Nephron progenitor cell (in vitro differentiated cells): ENCODE data around the gene LAMB2.

Source experiments
- DNase-seq: peaks from one replicate; pipeline ENCODE4 v3.0.0; 2021
- H3K27ac Mint-ChIP-seq: 2 replicates; pipeline ENCODE4 v1.8.0; 2021; ENCODE audit warnings: mild to moderate bottlenecking, moderate library complexity, mixed read lengths
- H3K27me3 Mint-ChIP-seq: 2 replicates; pipeline ENCODE4 v1.8.0; 2021; ENCODE audit warnings: mild to moderate bottlenecking, low read depth, mixed read lengths; ENCODE audit not compliant: poor library complexity
- H3K36me3 Mint-ChIP-seq: 2 replicates; pipeline ENCODE4 v1.8.0; 2021; ENCODE audit warnings: low read depth, mixed read lengths
- H3K4me1 Mint-ChIP-seq: 2 replicates; pipeline ENCODE4 v1.8.0; 2021; ENCODE audit warnings: mixed read lengths
- H3K4me3 Mint-ChIP-seq: 2 replicates; pipeline ENCODE4 v1.8.0; 2021; ENCODE audit warnings: mild to moderate bottlenecking, moderate library complexity, mixed read lengths
- H3K9me3 Mint-ChIP-seq: 2 replicates; pipeline ENCODE4 v1.8.0; 2021; ENCODE audit warnings: mild to moderate bottlenecking, moderate library complexity, mixed read lengths
- TF ChIP-seq, protein P1 (sequence below): fragments of 200-600 bp; sonication (generic); IDR thresholded peaks from 2 replicates; pipeline ENCODE4 v1.5.0; 2021; ENCODE audit warnings: antibody characterized with exemption

The LAMB2 gene

DNA sequence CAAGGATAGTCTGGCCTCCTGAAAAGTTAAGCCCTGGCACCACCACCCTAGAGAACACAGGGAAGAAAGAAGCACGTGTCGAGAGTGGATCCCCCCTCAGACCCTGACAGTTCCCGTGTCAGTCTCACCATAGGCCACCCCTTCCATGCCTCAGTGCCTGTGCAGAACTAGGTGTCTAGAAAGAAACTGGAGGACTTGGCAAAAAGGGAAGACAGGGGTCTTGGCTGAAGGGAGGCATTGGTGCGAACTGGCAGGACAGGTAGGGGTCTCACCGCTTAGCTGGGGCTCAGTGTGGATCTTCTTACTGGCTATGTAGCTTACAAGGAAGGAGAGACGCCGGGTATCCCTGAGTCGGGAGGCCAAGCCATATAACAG, 28.8 kb downstream of the LAMB2 start:
- H3K27me3 Mint-ChIP-seq: no peaks in the 10 kb centered on the region
- peak overlapping the region; percentile 96 for H3K4me3 Mint-ChIP-seq
- peaks cover 37% of the 10 kb centered on the region for H3K36me3 Mint-ChIP-seq
- H3K4me1 Mint-ChIP-seq: peaks cover 30% of the 10 kb centered on the region
- no peak for DNase-seq
- no peaks in the 10 kb centered on the region for H3K9me3 Mint-ChIP-seq
- TF ChIP-seq, protein P1, sequence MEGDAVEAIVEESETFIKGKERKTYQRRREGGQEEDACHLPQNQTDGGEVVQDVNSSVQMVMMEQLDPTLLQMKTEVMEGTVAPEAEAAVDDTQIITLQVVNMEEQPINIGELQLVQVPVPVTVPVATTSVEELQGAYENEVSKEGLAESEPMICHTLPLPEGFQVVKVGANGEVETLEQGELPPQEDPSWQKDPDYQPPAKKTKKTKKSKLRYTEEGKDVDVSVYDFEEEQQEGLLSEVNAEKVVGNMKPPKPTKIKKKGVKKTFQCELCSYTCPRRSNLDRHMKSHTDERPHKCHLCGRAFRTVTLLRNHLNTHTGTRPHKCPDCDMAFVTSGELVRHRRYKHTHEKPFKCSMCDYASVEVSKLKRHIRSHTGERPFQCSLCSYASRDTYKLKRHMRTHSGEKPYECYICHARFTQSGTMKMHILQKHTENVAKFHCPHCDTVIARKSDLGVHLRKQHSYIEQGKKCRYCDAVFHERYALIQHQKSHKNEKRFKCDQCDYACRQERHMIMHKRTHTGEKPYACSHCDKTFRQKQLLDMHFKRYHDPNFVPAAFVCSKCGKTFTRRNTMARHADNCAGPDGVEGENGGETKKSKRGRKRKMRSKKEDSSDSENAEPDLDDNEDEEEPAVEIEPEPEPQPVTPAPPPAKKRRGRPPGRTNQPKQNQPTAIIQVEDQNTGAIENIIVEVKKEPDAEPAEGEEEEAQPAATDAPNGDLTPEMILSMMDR: no peak
- H3K27ac Mint-ChIP-seq: peak overlapping the region; percentile 100

DNA sequence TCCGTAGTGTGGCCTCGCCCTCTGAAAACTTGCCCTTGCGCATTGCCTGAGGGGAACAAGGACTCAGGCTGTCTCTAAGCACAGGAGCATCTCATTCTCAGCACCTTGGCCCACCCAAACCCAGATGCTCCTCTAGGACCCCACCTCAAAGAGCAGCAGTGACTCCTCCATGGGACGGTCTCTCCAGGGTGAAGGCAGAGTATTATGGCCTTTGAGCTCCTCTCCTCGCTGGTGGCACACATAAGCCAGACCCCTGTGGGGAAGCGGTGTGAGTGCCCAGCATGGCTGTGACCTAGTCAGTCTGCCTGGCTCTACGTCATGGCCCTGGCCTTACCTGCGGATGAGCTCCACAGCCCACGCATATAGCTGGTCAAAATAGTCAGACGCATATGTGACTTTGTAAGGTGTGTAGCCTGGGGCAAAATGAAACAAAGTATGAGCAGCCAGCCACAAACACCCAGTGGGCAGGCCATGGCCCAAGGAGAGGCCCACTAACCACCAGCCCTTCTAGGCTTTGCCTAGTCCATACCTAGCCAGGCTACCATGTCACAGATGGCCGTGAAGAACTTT, 32.7 kb downstream of the LAMB2 start:
- Mint-ChIP-seq H3K4me1 (peaks cover 21% of the 10 kb centered on the region), H3K9me3 (no peaks in the 10 kb centered on the region), H3K27ac (no peak overlapping the region), H3K4me3 (no peak overlapping the region), H3K36me3 (peaks cover 47% of the 10 kb centered on the region), H3K27me3 (no peaks in the 10 kb centered on the region)
- TF ChIP-seq, protein P1: no peak
- no peak for DNase-seq

DNA sequence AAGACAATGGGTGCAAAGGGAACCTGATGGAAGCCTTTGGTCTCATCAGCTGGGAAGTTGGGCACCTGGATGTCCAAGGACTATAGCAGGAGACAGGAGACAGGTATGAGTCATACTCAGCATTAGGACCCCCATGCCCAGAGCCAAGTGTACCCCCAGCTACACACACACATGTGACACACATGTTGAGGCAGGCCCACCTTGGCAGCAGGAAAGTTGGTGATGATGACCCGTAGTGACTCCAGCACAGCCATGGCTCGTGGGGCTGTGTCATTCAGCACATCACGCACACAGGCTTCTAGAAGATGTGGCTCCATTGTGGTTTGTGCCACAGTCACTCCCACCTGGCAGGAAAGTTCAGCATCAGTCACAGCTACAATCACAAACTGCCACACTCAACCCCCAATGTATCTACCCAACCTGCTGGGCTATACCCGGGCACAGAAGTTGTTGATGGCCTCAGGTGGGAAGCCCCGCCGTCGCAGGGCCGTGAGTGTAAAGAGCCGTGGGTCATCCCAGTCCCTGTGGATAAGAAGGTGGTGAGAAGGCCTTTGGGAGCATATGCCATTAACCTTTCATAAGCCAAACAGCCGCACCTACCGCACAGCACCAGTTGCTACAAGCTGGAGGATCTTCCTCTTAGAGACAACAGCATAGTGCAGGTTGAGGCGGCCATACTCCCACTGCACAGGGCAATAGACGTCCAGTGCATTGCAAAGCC, 33.8 kb downstream of the LAMB2 start:
- Mint-ChIP-seq H3K27ac (no peak overlapping the region), H3K27me3 (peaks cover 4% of the 10 kb centered on the region), H3K4me3 (no peak overlapping the region), H3K36me3 (peaks cover 47% of the 10 kb centered on the region), H3K4me1 (peaks cover 15% of the 10 kb centered on the region), H3K9me3 (no peaks in the 10 kb centered on the region)
- no peak for DNase-seq
- TF ChIP-seq, protein P1: no peak

DNA sequence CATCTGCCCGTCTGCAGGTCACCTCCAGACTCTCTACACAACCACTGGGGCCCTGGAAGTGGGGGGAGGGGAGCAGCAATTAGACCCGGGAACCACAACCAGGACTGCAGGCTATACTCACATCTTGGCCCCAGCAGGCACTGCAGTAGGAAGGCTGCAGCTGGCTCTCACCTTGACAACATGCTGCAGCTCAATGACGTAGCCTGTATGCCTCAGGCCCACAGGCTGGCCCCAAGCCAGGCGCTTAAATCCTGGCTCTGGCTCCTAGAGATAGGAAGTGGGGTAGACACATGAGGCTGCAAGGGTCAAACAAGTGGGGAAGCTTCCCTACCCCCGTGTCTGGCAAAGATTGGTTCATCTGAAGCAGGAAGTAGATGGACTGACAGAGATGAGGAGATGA, 34.4 kb downstream of the LAMB2 start:
- TF ChIP-seq, protein P1: no peak
- Mint-ChIP-seq H3K36me3 (peaks cover 46% of the 10 kb centered on the region), H3K27me3 (peaks cover 4% of the 10 kb centered on the region), H3K27ac (no peak overlapping the region), H3K4me1 (peaks cover 9% of the 10 kb centered on the region), H3K4me3 (no peak overlapping the region), H3K9me3 (no peaks in the 10 kb centered on the region)
- no peak for DNase-seq

DNA sequence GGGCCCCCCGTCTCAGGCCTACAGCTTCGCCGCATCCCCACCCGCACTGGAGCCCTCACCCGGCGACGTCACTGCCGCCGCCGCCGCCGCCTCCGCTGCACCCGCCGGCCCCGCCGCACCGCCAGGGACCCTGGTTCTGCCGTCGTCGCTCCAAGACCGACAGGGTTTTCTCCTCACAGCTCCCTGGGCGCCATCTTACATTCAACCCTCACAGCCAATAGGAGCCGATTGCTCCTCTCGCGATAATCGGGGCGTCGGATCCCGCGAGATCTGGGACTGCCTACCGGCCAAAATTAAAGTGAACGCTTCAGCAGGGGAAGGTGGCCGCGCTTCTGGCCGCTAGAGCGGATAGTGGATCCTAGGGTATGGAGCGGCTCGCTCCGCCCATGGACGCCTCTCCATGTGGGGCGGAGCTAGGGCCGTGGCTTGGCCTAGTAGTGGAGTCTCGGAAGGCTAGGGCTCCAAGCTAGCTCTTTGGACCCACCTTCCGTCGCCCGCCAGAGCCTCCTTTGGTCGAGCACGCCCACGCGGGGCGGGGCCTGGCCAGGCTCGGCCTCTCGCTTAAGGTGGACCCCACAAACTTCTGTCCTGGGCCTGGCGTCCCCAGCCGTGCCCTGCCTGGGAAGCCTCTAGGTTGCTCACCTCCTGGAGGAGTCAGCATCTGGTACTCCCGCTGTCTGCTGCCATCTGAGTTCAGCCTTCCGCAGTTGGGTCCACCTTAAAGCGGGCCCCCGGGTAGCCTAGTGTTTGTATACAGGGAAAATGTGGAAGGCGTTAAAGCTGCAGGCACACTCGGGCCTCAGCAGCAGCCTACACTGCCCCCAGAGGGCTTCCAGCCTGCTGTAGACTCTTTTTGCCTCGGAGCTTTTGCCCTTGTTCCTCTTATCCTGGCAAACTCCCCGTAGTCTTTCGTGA, 38.7 kb downstream of the LAMB2 start, which contains the start of gene QRICH1:
Gene QRICH1, minus strand, starts transcription at position 219 of the 915 bp plus-strand sequence. CDS start 17,054 bp downstream, outside the sequence.
- peak; percentile 96 for DNase-seq
- Mint-ChIP-seq H3K27me3 (peaks cover 4% of the 10 kb centered on the region), H3K4me3 (peak within 1 kb of the TSS; percentile 92), H3K36me3 (peaks cover 38% of the 10 kb centered on the region), H3K4me1 (peaks cover 37% of the 10 kb centered on the region), H3K27ac (peak within 1 kb of the TSS; percentile 99), H3K9me3 (no peaks in the 10 kb centered on the region)
- TF ChIP-seq, protein P1: peak; percentile 23
